Body of pancreas (tissue), 4 donors: ENCODE results near the gene CFLAR. TPM values are rescaled to one million over a fixed set of nuclear protein-coding genes. Genes with fewer than 3 reads are reported as not detected.

Source experiments
- ATAC-seq: fragments of 150-250 bp; one replicate; pipeline ENCODE4 v1.9.1; 2016
- DNase-seq, 4 donors: peaks; one replicate each; pipeline ENCODE4 v3.0.0-alpha.2; 2019
- H3K27ac ChIP-seq, 4 donors: fragments of 200-600 bp; sonication (generic); 1 replicate in 3 of 4; 2 replicates in 1 of 4; pipeline versions ENCODE4 v1.5.1 to v1.6.1; 2016 to 2019; ENCODE audit warnings: mild to moderate bottlenecking in 1 of 4, mixed read lengths in 1 of 4, moderate library complexity in 1 of 4
- H3K27me3 ChIP-seq, 2 donors: fragments of 200-600 bp; sonication (generic); one replicate each; pipeline ENCODE4 v1.6.0; 2016; ENCODE audit warnings: mild to moderate bottlenecking in 1 of 2
- H3K36me3 ChIP-seq, 2 donors: fragments of 200-600 bp; sonication (generic); replicated peaks in 1 of 2; 2 replicates each; pipeline ENCODE4 v1.5.1; 2016; ENCODE audit warnings: low read depth in 2 of 2; ENCODE audit not compliant: insufficient read depth in 1 of 2
- H3K4me1 ChIP-seq: fragments of 200-600 bp; sonication (generic); one replicate; pipeline ENCODE4 v1.6.0; 2016
- H3K4me3 ChIP-seq, 2 donors: fragments of 200-600 bp; sonication (generic); 1 replicate in 1 of 2; 2 replicates in 1 of 2; pipeline ENCODE4 v1.5.1; 2016 to 2019
- H3K9me3 ChIP-seq, 3 donors: fragments of 200-600 bp; sonication (generic); 1 replicate in 2 of 3; 2 replicates in 1 of 3; pipeline ENCODE4 v1.5.1; 2016
- POLR2A ChIP-seq, 3 donors: fragments of 450-650 bp; IDR thresholded peaks; one replicate each; pipeline ENCODE4 v1.6.1; 2016; ENCODE audit warnings: antibody characterized with exemption in 3 of 3, mild to moderate bottlenecking in 2 of 3
- WGBS, 2 donors: methylation state at CpG; one replicate each; pipeline ENCODE4 v1.1.5; 2017; 5-methylcytosine and 5-hydroxymethylcytosine counted together
- intact Hi-C: fragments of 100-400 bp; cut with DNase I; formaldehyde crosslinking; loops from one replicate; pipeline ENCODE4 v1.15.1; 2023
- small RNA-seq: library from RNA; depleted of rRNA; stranded (forward); fragments of <200 nt; gene quantifications from one replicate; pipeline ENCODE3, GENCODE V24; 2016
- total RNA-seq, 2 donors: library from RNA; depleted of rRNA; stranded (reverse); fragments of >200 nt; gene quantifications; one replicate each; pipeline ENCODE4 v1.1.0, GENCODE V29; 2016
- TF ChIP-seq, protein P1 (sequence below), 7 experiments: fragments of 450-650 bp in 4 of 7; fragments of 200-600 bp in 3 of 7; sonication (generic) in 3 of 7; IDR thresholded peaks; one replicate each; pipeline ENCODE4 v1.5.1; 2016 to 2019; ENCODE audit warnings: antibody characterized with exemption in 7 of 7

The CFLAR gene
- total RNA-seq, 2 donors from 2014 or later = 83.3 to 113 TPM

DNA sequence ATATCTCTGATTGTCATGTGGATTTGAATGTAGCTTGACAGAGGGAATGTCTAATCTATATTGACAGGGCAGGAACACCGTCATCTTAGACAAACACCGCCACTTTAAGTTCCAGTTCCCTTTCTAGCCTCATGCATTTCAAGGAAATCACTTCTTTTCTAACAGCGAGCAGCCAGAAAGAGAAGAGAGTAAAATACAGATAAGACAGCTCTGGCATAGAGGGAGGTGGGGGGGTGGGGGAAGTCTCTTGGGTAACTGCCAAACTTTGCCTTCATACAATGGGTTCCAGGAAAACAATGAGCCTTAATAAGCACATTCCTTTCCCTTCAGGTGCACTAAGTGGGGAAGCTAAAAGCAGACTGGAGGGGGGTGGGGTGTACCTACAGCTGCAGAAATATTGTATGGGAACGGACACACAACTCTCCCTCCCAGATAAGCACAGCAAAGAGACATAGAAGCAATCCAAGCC, 104.2 kb downstream of the CFLAR start:
- peak overlapping the region in 2 of 4 donors; percentile 5 to 19 for H3K27ac ChIP-seq
- peaks cover 17% of the 10 kb centered on the region for H3K4me1 ChIP-seq
- 12 to 21% methylated on average over 4 of the region's 4 CpGs for WGBS, 2 donors
- peaks cover 0 to 7% of the 10 kb centered on the region in 2 donors for H3K36me3 ChIP-seq
- no peak overlapping the region for H3K4me3 ChIP-seq
- no peaks in the 10 kb centered on the region for H3K9me3 ChIP-seq
- H3K27me3 ChIP-seq = no peaks in the 10 kb centered on the region
- intact Hi-C loops = no loop called here
- ATAC-seq = peak; percentile 58
- DNase-seq = peak; percentile 33 to 56 (median 43)
- TF ChIP-seq, protein P1, sequence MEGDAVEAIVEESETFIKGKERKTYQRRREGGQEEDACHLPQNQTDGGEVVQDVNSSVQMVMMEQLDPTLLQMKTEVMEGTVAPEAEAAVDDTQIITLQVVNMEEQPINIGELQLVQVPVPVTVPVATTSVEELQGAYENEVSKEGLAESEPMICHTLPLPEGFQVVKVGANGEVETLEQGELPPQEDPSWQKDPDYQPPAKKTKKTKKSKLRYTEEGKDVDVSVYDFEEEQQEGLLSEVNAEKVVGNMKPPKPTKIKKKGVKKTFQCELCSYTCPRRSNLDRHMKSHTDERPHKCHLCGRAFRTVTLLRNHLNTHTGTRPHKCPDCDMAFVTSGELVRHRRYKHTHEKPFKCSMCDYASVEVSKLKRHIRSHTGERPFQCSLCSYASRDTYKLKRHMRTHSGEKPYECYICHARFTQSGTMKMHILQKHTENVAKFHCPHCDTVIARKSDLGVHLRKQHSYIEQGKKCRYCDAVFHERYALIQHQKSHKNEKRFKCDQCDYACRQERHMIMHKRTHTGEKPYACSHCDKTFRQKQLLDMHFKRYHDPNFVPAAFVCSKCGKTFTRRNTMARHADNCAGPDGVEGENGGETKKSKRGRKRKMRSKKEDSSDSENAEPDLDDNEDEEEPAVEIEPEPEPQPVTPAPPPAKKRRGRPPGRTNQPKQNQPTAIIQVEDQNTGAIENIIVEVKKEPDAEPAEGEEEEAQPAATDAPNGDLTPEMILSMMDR (IDR thresholded peaks at IDR 0.05) = no peak
- no peak for TF ChIP-seq POLR2A (IDR thresholded peaks at IDR 0.05)

GRCh38 chr2:201223089-201224073, 107.4 kb downstream of the CFLAR start:
- no peaks in the 10 kb centered on the region for H3K27me3 ChIP-seq
- TF ChIP-seq, protein P1 (IDR thresholded peaks at IDR 0.05) = no peak
- TF ChIP-seq POLR2A (IDR thresholded peaks at IDR 0.05) = no peak
- no peak overlapping the region for H3K27ac ChIP-seq
- DNase-seq = no peak
- intact Hi-C loops = no loop called here
- peaks cover 17% of the 10 kb centered on the region for H3K4me1 ChIP-seq
- H3K4me3 ChIP-seq = no peak overlapping the region
- ATAC-seq = no peak
- 72 to 74% methylated on average over 8 of the region's 8 CpGs for WGBS, 2 donors
- H3K9me3 ChIP-seq = no peaks in the 10 kb centered on the region
- H3K36me3 ChIP-seq = peaks cover 0 to under 1% of the 10 kb centered on the region in 2 donors

Small RNA genes lying within 50 kb of the gene (small RNA-seq; reads per million reads assigned to genes)
- not detected for gene AC007283.2
- not detected for gene MTND4LP13
- not detected for gene RNU6-1206P
- not detected for gene RNU7-45P

Other genes with a start within 250 kb of the CFLAR start
- 1 to 10 TPM; 6.9 to 7.0 TPM for gene PPIL3, start 227.1 kb upstream of the CFLAR start, total RNA-seq
- gene NIF3L1, start 226.8 kb upstream of the CFLAR start, total RNA-seq = 1 to 10 TPM; 7.3 to 7.6 TPM
- 10 to 100 TPM in 1 of 2 donors, 1 to 10 TPM in 1; 9.2 to 17.1 TPM for gene ORC2, start 152.5 kb upstream of the CFLAR start, total RNA-seq
- gene HYCC2, start 44.5 kb upstream of the CFLAR start, total RNA-seq = 10 to 100 TPM in 1 of 2 donors, 1 to 10 TPM in 1; 9.3 to 24.7 TPM
- 10 to 100 TPM; 19.8 to 31.1 TPM for gene NDUFB3, start 44.2 kb upstream of the CFLAR start, total RNA-seq
- 1 to 10 TPM; 3.0 to 6.0 TPM for gene CASP10, start 67.0 kb downstream of the CFLAR start, total RNA-seq
- 100 to 1,000 TPM in 1 of 2 donors, 10 to 100 TPM in 1; 13.2 to 161 TPM for gene CASP8, start 144.4 kb downstream of the CFLAR start, total RNA-seq
- 1 to 10 TPM in 1 of 2 donors, under 1 TPM in 1; 0.78 to 2.3 TPM for gene FLACC1, start 241.2 kb downstream of the CFLAR start, total RNA-seq